Suprapubic skin (tissue), 4 donors: ENCODE measurements around the gene UBAC1. TPM values are rescaled to one million over a fixed set of nuclear protein-coding genes. Genes with fewer than 3 reads are reported as not detected.
"Not testable (repeated sequence)": the region's sequence is repeated elsewhere in the genome, so short reads cannot be mapped to it uniquely, and the experiment has no call there.

ENCODE experiments used
- DNase-seq, 2 donors: peaks; one replicate each; pipeline ENCODE4 v3.0.0-alpha.2; 2019; ENCODE audit warnings: low spot score in 2 of 2
- H3K27ac ChIP-seq: fragments of 200-600 bp; sonication (generic); one replicate; pipeline ENCODE4 v1.5.1; 2019
- H3K27me3 ChIP-seq: fragments of 200-600 bp; sonication (generic); one replicate; pipeline ENCODE4 v1.5.1; 2019
- H3K36me3 ChIP-seq: fragments of 200-600 bp; sonication (generic); one replicate; pipeline ENCODE4 v1.5.1; 2019
- H3K4me1 ChIP-seq: fragments of 200-600 bp; sonication (generic); one replicate; pipeline ENCODE4 v1.5.1; 2019
- H3K4me3 ChIP-seq: fragments of 200-600 bp; sonication (generic); one replicate; pipeline ENCODE4 v1.5.1; 2019; ENCODE audit warnings: mild to moderate bottlenecking
- H3K9me3 ChIP-seq: fragments of 200-600 bp; sonication (generic); one replicate; pipeline ENCODE4 v1.5.1; 2019
- EP300 ChIP-seq: sonication (generic); formaldehyde crosslinking; IDR thresholded peaks from one replicate; pipeline ENCODE4 v1.6.1; 2017; ENCODE audit warnings: antibody characterized with exemption
- POLR2A ChIP-seq, 2 donors: fragments of 450-650 bp; IDR thresholded peaks; one replicate each; pipeline ENCODE4 v1.6.1; 2017; ENCODE audit warnings: antibody characterized with exemption in 2 of 2, mild to moderate bottlenecking in 2 of 2, moderate library complexity in 2 of 2
- POLR2AphosphoS5 ChIP-seq, 3 donors: sonication (generic); formaldehyde crosslinking; IDR thresholded peaks; one replicate each; pipeline ENCODE4 v1.6.1; 2017; ENCODE audit warnings: antibody characterized with exemption in 3 of 3
- WGBS: methylation state at CpG from one replicate; pipeline ENCODE4 v1.1.5; 2018; 5-methylcytosine and 5-hydroxymethylcytosine counted together
- total RNA-seq, 4 donors: library from RNA; depleted of rRNA; stranded (reverse); fragments of >200 nt; gene quantifications; one replicate each; pipeline ENCODE4 v1.1.0, GENCODE V29; 2016
- TF ChIP-seq, protein P1 (sequence below), 2 donors: fragments of 200-600 bp in 1 of 2; fragments of 450-650 bp in 1 of 2; sonication (generic) in 1 of 2; IDR thresholded peaks; one replicate each; pipeline ENCODE4 v1.5.1; 2016 to 2019; ENCODE audit warnings: antibody characterized with exemption in 2 of 2, mild to moderate bottlenecking in 1 of 2, moderate library complexity in 1 of 2

UBAC1 gene
- total RNA-seq, 4 donors from 2014 or later: 68.2 to 94.5 (median 83.8) TPM

DNA sequence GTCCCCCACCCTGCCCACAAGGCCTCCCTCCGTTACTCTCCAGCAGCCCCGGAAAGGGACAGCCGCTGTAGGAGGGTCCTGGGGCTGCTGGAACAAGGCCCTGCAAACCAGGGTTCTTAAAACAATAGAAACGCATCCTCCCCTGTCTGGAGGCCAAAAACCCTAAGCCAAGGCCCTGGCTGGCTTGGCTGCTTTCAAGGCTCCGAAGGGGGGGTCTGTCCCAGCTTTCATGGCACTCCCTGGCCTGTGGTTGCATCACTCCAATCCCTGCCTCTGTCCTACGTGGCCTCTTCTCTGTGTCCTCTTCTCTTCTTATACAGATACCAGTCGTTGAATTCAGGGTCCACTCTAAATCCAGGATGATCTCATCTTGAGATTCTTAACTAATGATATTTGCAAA is 7.4 kb upstream of the UBAC1 start:
- Histone ChIP-seq H3K9me3 (no peaks in the 10 kb centered on the region), H3K27ac (no peak overlapping the region), H3K4me3 (no peak overlapping the region), H3K36me3 (no peaks in the 10 kb centered on the region), H3K27me3 (peaks cover 3% of the 10 kb centered on the region), H3K4me1 (peaks cover 12% of the 10 kb centered on the region)
- 47% methylated on average over 7 of the region's 7 CpGs for WGBS
- no peak for DNase-seq
- TF ChIP-seq EP300: no peak
- TF ChIP-seq POLR2A (IDR thresholded peaks at IDR 0.05): no peak
- TF ChIP-seq, protein P1, sequence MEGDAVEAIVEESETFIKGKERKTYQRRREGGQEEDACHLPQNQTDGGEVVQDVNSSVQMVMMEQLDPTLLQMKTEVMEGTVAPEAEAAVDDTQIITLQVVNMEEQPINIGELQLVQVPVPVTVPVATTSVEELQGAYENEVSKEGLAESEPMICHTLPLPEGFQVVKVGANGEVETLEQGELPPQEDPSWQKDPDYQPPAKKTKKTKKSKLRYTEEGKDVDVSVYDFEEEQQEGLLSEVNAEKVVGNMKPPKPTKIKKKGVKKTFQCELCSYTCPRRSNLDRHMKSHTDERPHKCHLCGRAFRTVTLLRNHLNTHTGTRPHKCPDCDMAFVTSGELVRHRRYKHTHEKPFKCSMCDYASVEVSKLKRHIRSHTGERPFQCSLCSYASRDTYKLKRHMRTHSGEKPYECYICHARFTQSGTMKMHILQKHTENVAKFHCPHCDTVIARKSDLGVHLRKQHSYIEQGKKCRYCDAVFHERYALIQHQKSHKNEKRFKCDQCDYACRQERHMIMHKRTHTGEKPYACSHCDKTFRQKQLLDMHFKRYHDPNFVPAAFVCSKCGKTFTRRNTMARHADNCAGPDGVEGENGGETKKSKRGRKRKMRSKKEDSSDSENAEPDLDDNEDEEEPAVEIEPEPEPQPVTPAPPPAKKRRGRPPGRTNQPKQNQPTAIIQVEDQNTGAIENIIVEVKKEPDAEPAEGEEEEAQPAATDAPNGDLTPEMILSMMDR (IDR thresholded peaks at IDR 0.05): no peak
- no peak for TF ChIP-seq POLR2AphosphoS5 (IDR thresholded peaks at IDR 0.05)

DNA sequence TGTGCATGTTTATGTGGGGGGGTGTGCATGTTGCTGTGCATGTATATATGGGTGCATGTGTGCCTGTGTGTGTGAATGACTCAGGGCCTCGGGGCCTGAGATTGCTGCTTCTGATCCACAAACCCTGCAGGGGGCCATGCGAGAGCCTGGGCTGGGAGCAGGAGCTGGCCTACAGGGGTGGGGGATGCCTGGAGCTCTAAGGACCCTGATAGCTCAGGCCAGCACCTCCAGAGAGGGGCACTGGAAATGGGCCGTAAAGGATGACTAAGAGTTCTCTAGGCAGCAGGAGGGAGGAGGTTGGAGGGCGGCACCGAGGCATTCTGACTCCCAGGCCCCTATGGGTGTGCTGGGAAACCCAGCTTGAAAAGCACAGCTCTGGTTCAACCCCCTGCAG is 6.9 kb upstream of the UBAC1 start:
- Histone ChIP-seq H3K36me3 (no peaks in the 10 kb centered on the region), H3K27me3 (peaks cover 3% of the 10 kb centered on the region), H3K4me3 (no peak overlapping the region), H3K27ac (no peak overlapping the region), H3K4me1 (peaks cover 12% of the 10 kb centered on the region), H3K9me3 (no peaks in the 10 kb centered on the region)
- 45% methylated on average over 4 of the region's 5 CpGs for WGBS
- TF ChIP-seq POLR2AphosphoS5 (IDR thresholded peaks at IDR 0.05): no peak
- TF ChIP-seq, protein P1 (IDR thresholded peaks at IDR 0.05): no peak
- TF ChIP-seq POLR2A (IDR thresholded peaks at IDR 0.05): no peak
- TF ChIP-seq EP300: no peak
- DNase-seq: no peak

GRCh38 chr9:135966916-135967260 is 5.7 kb upstream of the UBAC1 start:
- not testable (repeated sequence) for H3K4me3 ChIP-seq, DNase-seq, H3K27me3 ChIP-seq, H3K36me3 ChIP-seq, H3K27ac ChIP-seq, H3K9me3 ChIP-seq
- H3K4me1 ChIP-seq: peaks cover 22% of the 10 kb centered on the region
- 85% methylated on average over 5 of the region's 16 CpGs for WGBS

GRCh38 chr9:135965124-135965756 is 4.1 kb upstream of the UBAC1 start:
- 71% methylated on average over 10 of the region's 11 CpGs for WGBS

GRCh38 chr9:135963938-135964337 is 2.8 kb upstream of the UBAC1 start:
- no peak overlapping the region for H3K4me3 ChIP-seq
- no peaks in the 10 kb centered on the region for H3K27me3 ChIP-seq
- H3K27ac ChIP-seq: no peak overlapping the region
- no peak for DNase-seq
- no peak for TF ChIP-seq EP300
- TF ChIP-seq POLR2A (IDR thresholded peaks at IDR 0.05): no peak
- TF ChIP-seq POLR2AphosphoS5 (IDR thresholded peaks at IDR 0.05): no peak
- TF ChIP-seq, protein P1 (IDR thresholded peaks at IDR 0.05): no peak
- no peaks in the 10 kb centered on the region for H3K36me3 ChIP-seq
- no peaks in the 10 kb centered on the region for H3K9me3 ChIP-seq
- H3K4me1 ChIP-seq: peaks cover 39% of the 10 kb centered on the region
- WGBS: 70% methylated on average over 10 of the region's 10 CpGs

More at GRCh38 chr9:135965124-135965756, 4.1 kb upstream of the UBAC1 start:
- no peak overlapping the region for H3K4me3 ChIP-seq
- H3K36me3 ChIP-seq: no peaks in the 10 kb centered on the region
- peaks cover 30% of the 10 kb centered on the region for H3K4me1 ChIP-seq
- no peak overlapping the region for H3K27ac ChIP-seq
- DNase-seq: no peak
- H3K9me3 ChIP-seq: no peaks in the 10 kb centered on the region
- no peak for TF ChIP-seq EP300
- TF ChIP-seq POLR2A (IDR thresholded peaks at IDR 0.05): no peak
- TF ChIP-seq POLR2AphosphoS5 (IDR thresholded peaks at IDR 0.05): no peak
- TF ChIP-seq, protein P1 (IDR thresholded peaks at IDR 0.05): no peak
- H3K27me3 ChIP-seq: peaks cover under 1% of the 10 kb centered on the region

DNA sequence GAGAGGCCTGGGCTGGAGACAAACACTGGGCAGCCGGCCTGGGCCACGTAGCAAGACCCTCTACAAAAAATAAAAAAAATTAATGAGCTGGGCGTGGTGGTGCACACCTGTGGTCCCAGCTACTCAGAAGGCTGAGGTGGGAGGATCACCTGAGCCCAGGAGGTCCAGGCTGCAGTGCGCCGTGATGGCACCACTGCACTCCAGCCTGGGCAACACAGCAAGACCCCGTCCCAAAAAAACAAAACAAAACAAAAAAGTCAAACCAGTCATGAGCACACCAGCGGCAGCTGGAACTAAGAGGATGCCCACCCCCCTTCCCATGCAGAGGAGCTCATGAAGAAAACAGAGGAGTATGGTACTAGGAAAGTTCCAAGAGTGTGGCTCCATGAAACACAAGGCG is 2.2 kb upstream of the UBAC1 start:
- Histone ChIP-seq H3K27ac (no peak overlapping the region), H3K4me3 (no peak overlapping the region), H3K27me3 (no peaks in the 10 kb centered on the region), H3K4me1 (peaks cover 40% of the 10 kb centered on the region), H3K9me3 (no peaks in the 10 kb centered on the region), H3K36me3 (no peaks in the 10 kb centered on the region)
- no peak for DNase-seq
- TF ChIP-seq POLR2A (IDR thresholded peaks at IDR 0.05) (no peak), EP300 (no peak), POLR2AphosphoS5 (IDR thresholded peaks at IDR 0.05) (no peak)
- TF ChIP-seq, protein P1 (IDR thresholded peaks at IDR 0.05): no peak
- 90% methylated on average over 8 of the region's 8 CpGs for WGBS
